ENCODE results near the gene CITED2. TPM values are rescaled to one million over a fixed set of nuclear protein-coding genes. Genes with fewer than 3 reads are reported as not detected.
A peak's percentile ranks its signal among the peaks of the same experiment; 100 is the strongest.
"Not testable (repeated sequence)": the region's sequence is repeated elsewhere in the genome, so short reads cannot be mapped to it uniquely, and the experiment has no call there.

The CITED2 gene, protein sequence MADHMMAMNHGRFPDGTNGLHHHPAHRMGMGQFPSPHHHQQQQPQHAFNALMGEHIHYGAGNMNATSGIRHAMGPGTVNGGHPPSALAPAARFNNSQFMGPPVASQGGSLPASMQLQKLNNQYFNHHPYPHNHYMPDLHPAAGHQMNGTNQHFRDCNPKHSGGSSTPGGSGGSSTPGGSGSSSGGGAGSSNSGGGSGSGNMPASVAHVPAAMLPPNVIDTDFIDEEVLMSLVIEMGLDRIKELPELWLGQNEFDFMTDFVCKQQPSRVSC
- 273 and 282 TPM in 2 replicates for total RNA-seq (2014; rRNA removed; shearing (Covaris generic))

DNA sequence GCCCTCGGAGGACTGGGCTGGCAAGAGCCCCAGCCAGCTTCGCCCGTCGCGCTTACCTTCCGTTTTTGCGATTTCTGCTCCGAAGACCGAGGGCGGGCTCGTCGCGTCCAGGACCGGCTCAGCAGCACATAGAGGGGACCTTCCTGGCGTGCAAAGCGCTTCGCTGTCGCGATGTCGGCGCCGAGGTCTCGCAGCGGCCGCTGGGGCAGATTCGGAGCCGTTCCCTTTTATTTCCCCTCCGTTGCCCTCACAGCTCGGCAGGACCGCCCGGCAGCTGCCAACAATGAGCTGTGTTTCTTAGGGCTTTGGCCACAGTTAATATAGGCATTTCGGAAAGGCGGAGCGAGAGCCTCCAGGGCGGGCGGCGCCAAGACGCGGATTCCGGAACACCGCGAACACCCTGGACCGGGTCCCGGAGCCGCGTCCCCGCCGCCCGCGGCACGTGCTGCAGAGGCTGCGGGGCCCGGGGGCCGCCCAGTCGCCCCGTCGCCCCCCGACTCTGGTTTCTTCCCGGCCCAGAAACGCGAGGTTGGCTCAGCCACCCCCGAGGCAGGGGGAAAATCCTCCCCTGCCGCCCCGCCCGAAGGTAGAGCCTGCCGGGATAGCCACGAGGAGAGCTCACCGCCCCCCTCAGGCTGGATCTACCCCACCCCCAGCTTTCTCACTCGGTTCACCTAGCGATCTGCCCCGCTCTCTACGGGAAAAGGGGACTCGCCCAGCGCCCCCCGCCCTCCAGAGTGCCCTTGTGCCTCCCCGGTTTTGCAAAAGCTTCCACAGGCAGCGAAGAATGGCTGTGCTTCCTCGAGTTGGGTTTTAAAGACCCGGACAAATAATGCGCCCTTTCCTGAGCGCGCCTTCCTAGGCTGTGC is at the start of gene CITED2:
Gene CITED2, minus strand, starts transcription at position 292 of the 869 bp plus-strand sequence. CDS start 704 bp downstream, outside the sequence.
- DNase-seq (ENCODE audit: low read depth), result peak; percentile 95

DNA sequence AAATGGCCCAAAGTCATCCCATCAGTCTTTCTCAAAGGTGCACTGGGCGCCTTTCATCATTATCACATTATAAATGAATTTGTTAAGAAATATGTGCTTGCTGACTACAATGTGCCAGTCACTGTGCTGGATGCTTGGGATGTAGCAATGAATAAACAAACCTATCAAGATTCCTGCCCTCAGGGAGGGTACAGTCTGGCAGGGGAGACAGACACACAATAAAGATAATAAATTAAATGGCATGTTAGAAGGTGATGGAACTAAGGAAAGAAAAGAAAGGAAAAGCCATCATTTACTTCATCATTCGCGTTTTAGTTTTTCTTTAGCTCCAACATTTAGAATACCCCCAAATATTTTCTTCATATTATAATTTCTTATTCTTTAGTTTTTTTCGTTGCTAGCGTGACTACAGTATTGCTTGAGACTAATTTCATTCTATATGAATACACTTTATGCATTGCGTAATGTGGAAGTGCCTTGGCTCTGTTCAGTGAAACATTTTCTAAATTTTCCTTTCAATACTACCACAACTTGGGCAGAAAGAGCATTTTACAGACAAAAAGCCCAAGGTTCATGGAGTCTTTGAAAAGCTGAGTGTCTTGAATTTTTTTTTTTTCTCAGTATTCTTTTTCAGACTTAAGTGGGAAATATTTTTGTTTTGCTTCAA is 48.7 kb upstream of the CITED2 start:
- DNase-seq (ENCODE audit: low read depth), result no peak

DNA sequence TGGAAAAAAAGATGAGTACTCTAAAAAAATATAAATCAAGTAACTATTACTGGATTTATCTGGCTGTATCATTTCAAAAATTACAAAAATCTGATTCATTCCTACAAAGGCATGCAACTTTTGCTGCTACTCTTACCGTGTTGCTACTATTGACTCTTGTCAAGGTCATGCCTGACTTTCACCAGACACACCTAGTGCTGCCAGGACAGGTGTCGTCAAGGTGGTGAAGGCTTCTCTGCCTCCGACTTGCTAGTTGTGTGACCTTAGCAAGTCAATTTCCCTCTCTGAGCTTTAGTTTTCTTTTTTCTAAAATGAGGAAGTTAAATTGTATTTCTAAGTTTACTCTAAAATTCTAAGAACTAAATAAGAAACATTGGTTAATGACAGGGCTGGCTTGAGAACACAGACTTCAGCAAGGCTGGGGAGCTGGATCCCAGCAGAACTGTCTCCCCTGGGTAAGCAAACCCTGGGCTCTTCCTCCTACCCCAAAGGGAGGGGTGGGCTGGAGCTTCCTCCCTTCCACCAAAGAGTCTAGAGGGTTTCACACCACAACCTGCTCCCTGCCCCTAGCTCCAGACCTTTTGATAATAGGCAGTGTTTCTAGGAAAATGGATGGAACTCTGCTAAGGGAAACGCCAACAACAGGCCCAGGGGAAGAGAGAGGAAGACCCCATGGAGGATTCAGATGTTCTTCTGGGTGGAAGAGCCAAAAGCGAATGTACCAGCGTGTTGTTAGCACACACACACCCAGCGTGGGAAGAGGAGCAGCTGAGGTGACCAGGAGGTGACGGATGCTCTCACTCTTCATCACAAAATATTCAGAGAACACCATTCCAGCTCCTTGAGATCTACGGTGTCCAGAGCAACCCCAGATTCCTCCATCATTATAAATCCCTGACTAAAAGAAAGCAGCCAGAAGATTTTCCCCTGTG is 47.9 kb upstream of the CITED2 start:
- DNase-seq (ENCODE audit: low read depth), result no peak

DNA sequence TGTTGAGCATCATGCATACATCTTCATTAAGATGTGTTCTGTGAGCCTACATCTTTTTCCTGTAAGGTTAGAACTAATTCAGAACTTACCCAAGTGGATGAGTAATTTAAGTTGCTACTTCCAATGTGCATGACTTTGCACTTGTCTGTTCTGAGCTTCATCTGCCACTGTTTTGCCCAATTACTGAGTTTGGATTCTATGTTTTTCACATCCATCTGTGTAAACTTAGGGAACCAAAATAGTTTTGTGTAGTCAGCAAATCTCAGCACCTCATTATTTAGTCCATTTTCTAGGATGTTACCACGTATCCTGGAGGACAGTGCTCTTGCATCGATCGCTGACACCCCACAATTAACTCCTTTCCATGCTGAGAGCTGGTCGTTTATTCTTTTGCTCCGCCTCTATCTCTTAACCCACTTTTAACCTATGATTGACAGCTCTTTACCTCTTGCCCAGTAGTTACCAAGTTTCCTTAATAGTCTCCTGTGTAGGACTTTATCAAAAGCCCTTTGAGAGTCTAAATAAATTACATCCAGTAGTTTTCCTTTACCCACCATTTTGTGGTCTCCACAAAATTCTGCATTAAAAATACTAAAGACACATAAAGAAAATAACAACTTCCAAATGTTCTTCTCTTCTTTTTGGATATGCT is 44.2 kb upstream of the CITED2 start:
- DNase-seq (ENCODE audit: low read depth), result no peak

DNA sequence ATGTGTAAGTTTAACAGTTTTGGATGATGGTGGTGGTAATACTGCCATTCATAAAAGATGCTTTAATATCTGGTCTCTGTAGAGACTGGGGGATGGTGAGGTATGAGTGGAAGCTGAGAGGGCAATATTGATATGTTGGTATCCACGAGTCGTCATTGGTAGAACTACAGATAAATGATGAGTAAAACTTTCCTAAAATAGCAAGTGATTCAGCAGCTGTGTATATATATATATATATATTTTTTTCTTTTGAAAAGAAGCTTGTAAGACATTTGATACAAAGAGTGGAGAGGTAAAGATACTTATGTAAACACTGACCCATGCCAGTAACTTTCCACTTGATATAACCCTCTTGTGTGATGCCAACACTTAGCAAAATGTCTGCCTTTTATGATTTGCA is 41.7 kb upstream of the CITED2 start:
- DNase-seq (ENCODE audit: low read depth), result no peak

DNA sequence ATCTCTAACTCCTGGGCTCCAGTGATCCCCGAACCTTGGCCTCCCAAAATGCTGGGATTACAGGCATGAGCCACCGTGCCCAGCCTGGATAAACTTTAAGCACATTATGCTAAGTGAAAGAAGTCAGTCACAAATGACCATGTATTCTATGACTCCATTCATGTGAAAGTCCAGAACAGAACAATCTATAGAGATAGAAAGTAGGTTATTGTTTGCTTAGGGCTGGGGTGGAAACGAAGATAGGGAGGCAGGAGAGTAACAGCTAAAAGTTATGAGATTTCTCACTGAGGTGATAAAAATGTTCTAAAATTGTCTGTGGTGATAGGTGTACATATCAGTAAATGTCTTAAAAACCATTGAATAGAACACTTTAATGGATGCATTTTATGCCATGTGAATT is 40.9 kb upstream of the CITED2 start:
- no peak for DNase-seq (ENCODE audit: low read depth)

DNA sequence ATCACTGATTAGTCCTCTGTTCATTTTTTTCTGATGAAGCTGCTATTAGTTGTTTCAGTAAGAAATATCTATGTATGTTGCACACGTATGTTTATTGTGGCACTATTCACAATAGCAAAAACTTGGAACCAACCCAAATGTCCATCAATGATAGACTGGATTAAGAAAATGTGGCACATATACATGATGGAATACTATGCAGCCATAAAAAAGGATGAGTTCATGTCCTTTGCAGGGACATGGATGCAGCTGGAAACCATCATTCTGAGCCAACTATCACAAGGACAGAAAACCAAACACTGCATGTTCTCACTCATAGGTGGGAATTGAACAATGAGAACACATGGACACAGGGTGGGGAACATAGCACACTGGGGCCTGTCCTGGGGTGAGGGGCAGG is 37.7 kb upstream of the CITED2 start:
- DNase-seq (ENCODE audit: low read depth), result not testable (repeated sequence)

DNA sequence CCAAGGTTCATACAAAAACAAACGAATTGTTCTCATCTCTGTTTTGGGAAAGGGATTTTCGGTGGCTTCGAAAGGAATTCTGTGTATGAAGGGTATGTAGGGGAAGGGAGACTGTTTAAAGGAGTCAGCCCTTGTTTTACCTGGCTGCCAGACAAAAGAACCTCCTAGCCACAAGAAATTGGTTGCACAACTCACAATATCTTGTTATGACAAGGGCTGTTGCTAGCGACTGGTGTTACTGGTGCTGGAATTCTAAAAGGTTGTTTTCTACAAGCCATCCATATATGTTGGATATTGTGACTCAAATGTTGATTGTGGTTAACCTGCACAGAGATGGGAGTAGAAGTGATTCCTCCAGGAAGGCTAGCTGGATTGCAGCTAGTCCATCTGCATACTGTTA is 34.6 kb upstream of the CITED2 start:
- DNase-seq (ENCODE audit: low read depth), result peak; percentile 90

DNA sequence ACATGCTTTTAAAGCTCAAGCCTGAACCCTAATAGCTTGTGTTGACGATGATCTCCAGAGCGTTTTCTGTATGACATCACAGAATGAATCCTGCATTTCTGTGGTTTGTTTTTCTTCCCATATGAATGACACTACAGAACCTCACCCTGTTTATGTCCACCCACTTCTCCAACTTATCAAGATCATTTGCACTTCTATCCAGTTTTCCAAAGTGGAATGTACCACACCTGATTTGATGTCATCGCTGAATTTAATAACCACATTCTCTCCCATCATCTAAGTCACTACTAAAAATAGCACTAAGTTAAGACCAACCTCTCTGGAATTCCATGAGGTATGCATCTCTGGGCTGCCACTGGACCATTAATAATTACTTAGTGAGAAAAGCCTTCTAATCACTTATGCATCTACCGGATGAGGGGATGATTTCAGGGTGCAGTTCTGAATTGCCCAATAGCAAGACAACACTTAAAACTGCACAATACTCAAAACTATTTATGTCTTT is 33.3 kb upstream of the CITED2 start:
- DNase-seq (ENCODE audit: low read depth), result peak; percentile 99

DNA sequence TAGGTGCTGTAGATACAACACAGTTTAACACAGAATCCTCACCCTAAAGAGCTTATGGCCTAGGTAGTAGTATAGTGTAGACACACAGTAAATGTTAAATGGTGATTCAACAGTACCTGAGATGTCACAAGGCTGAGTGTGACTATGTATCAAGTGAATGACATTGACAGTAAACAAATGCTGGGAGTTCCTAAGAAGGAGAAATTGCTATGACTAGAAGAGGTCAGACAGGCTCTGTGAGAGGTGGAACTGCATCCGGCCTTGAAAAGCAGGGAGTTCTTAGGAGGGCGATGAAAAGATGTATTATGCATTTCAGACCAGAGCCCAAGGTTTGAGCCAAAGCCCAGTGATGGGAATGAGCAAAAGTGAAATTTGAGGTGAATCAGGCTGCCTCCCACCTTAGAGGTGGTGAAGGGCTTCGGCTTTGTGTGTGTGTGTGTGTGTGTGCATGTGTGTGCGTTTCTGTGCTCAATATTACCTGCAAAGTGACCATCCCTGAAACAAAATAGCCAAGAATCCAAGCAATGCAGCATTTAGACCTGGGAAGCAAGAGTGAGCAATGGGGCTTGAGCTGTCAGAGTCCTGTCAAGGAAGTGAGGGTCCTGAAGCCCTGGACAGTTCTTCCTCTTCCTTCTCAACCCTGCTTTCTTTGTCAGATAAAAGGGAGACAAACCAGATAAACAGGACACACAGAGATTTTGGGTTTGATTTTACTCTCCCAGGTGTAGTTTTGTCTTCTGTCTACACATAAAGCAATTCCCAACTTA is 32.3 kb upstream of the CITED2 start:
- peak; percentile 59 for DNase-seq (ENCODE audit: low read depth)

DNA sequence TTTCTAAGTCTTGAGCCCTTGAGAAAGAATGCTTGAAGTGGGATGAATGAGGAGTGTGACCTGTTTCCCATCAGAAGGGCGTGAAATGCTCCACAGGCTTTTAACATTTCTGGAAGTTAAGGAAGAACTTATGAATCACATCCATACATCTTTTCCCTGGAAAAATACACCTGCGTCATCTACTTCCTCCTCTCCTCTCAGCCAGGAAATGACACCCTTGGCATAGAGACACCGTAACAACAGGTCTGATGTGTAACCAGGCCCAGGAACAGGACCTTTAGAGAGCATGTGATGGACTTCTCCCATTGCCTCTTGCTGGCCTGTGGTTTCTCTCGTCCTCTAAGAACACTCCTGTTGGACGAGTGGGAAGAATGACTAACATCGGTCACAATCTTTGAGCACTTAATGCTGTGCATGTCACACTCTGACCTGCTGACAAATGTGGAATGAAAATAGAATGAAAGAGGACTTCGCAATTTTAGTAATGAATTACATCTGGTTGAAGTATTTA is 28.5 kb upstream of the CITED2 start:
- DNase-seq (ENCODE audit: low read depth), result peak; percentile 75

DNA sequence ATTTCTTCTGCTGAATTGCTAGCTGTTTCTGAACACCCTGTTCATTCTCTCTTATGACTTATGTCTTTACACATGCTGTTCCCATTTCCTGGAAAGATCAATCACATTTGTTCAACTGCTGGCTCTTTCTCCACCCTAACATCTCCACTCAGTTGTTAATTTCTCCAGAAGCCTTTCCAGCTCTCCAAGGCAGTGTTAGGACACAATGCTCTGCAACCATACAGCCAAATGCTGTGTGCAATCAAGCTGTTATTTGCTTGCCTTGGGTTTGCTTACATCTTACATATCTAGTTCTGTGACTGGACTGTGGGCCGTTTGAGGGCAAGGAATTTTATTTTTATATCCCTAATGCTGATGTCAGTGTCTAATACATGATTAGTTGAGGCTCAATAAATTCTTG is 24.2 kb upstream of the CITED2 start:
- no peak for DNase-seq (ENCODE audit: low read depth)

DNA sequence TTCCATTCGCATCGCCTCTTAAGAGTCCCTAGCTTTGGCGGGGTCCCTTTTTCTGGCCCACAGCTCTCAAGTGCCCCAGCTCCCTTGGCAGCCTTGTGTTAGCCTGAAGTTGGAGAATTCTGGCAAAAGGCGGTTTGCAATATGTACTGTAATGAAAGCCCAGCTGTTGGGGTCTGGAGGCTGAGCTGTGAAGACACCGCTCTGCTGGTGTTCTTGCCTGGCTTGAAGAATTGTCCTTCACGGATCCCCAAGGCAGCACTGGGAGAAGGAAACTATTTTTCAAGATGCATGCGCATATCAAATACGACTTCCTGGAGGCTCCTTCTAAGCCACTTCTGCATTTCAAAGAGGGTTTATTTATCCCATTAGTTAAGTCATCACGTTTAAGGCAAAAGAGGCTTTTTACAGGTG is 21.4 kb upstream of the CITED2 start:
- DNase-seq (ENCODE audit: low read depth), result no peak

DNA sequence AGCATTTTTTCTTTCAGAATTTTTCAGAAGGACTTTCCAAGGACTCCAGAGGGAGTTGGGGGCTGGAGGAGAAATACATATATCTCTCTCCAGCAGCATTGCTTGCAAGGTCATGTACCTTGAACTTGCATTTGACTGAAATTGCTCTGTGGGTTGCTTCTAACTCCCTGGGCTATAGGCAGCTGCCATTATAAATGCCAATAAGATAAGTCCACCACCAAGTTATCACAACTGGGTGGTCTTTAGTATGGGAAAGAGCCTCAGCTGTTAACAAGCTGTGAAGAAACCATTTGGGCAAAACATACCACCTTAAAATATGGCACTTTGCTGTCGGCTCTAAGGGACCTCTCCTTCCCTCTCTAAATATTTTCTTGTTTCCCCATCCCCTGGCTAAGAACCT is 20.9 kb upstream of the CITED2 start:
- no peak for DNase-seq (ENCODE audit: low read depth)

DNA sequence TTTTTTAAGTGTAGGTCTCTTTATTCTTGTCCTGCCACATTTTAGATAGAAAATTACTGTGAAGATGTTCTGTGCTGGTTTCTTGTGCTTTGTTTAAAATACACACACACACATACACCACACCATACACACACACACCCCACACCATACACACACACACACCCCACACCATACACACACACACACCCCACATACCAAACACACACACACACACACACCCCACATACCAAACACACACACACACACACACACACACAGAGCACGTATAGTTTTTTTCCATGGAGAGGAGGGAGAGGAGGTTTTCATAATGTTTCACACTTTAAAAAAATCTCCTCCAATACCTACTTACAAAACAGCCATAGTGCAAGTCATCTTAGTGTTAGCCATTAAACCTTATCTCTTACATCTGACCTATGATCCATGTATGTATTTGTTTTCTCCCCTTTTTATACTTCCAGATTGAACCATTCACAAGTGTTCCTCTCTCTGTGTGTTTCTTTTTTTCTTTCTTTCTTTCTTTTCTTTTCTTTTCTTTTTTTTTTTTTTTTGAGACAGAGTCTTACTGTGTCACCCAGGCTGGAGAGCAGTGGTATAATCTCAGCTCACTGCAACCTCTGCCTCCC is 19.7 kb upstream of the CITED2 start:
- DNase-seq (ENCODE audit: low read depth), result no peak

DNA sequence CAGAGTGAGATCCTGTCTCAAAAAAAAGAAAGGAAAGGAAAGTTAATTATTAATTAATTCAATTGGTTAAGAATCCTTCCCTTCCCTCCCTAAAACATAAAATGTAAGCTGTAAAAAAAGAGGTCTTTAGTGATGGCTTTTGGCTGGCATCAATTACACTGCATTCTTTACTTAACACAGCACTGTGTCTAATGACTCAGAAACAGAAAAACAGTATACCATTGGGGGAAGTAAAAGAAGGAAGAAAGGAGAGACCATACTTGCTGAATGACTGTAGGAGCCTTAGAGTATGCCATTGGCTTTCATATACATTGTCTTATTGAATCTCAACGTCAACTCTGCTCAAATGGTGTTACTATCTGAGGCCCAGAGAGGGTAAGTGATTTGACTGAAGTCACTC is 18.3 kb upstream of the CITED2 start:
- DNase-seq (ENCODE audit: low read depth), result peak; percentile 36

DNA sequence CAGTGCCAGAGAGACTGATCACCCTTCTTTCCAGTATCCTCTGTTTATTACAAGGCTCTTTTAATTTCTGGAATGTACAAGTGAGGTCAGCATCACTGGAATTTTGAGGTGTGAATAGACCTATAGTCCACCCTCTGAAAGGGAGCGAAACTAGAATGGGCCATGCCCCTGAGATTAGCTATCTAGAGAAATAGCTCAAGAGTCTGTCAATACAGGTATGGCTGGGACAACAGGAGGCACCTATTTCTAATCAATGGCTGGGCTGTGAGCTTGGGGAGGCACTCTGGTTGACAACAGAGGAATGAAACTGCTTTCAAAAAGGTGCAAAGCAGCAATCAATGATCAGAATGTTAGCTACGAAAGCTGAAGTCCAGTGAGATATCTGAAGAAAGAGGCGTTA is 17.3 kb upstream of the CITED2 start:
- DNase-seq (ENCODE audit: low read depth), result no peak

DNA sequence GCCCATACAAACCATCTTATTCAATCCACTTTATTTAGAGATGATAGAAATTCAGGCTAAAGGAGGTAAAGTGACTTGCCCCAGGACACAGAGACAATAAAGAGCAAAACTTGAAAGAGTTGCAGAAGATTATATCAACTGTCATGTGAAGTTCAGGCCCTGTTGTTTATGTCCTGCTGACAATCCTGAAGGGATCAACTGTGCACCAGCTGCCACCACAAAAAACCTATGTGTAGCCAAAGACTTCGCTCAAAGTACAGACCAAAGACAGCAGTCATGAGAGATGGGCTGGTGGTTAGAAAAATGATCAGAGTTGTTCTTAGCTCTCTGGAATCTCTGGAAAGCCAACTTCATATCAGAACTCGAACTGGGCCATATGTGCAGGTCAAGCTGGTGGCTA is 16.0 kb upstream of the CITED2 start:
- no peak for DNase-seq (ENCODE audit: low read depth)

DNA sequence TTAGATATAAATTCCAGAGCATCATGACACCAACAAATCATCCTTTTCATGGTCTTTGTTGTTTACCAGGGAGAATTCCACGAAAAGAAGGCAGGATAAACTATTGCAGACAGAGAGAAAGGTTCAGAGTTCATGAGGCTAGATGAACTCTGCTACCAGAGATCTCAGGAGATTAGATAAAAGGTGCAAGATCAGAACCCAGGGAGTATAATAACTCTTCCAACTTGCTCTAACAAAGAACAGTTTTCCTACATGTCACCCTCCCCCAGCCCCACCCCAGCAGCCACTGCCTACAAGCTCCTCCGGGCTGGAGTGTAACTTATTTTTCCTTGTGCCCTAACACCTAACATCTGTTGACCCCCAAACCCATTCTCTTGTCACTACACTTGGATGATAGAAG is 13.9 kb upstream of the CITED2 start:
- no peak for DNase-seq (ENCODE audit: low read depth)

Measured in M059J (cell line).